BE2C (cell line): ENCODE data around the gene APLNR.

Experiments used
- DNase-seq: peaks from one replicate; pipeline ENCODE4 v3.0.0-alpha.2; 2020
- H3K27me3 ChIP-seq: fragments of 250-450 bp; sonication (Bioruptor Pico); 2 replicates; pipeline ENCODE4 v1.5.1; 2020; ENCODE audit warnings: mild to moderate bottlenecking
- H3K36me3 ChIP-seq: fragments of 250-450 bp; sonication (Bioruptor Pico); 2 replicates; pipeline ENCODE4 v1.5.1; 2020; ENCODE audit warnings: mild to moderate bottlenecking
- H3K4me1 ChIP-seq: fragments of 250-450 bp; sonication (Bioruptor Pico); 2 replicates; pipeline ENCODE4 v1.5.1; 2020
- H3K4me3 ChIP-seq: 2 replicates; pipeline ENCODE4 v1.5.1; 2011; ENCODE audit warnings: low read depth, low read length
- H3K9me3 ChIP-seq: fragments of 250-450 bp; sonication (Bioruptor Pico); 2 replicates; pipeline ENCODE4 v1.5.1; 2020
- TF ChIP-seq, protein P1 (sequence below): IDR thresholded peaks from 2 replicates; pipeline ENCODE4 v1.5.1; 2012; ENCODE audit warnings: mild to moderate bottlenecking, low read depth, low read length

APLNR gene

GRCh38 chr11:57207168-57207567 is 29.9 kb downstream of the APLNR start:
- no peak overlapping the region for H3K4me3 ChIP-seq
- no peaks in the 10 kb centered on the region for H3K36me3 ChIP-seq
- H3K4me1 ChIP-seq, result no peaks in the 10 kb centered on the region
- no peaks in the 10 kb centered on the region for H3K27me3 ChIP-seq
- H3K9me3 ChIP-seq, result no peaks in the 10 kb centered on the region
- no peak for DNase-seq
- TF ChIP-seq, protein P1, sequence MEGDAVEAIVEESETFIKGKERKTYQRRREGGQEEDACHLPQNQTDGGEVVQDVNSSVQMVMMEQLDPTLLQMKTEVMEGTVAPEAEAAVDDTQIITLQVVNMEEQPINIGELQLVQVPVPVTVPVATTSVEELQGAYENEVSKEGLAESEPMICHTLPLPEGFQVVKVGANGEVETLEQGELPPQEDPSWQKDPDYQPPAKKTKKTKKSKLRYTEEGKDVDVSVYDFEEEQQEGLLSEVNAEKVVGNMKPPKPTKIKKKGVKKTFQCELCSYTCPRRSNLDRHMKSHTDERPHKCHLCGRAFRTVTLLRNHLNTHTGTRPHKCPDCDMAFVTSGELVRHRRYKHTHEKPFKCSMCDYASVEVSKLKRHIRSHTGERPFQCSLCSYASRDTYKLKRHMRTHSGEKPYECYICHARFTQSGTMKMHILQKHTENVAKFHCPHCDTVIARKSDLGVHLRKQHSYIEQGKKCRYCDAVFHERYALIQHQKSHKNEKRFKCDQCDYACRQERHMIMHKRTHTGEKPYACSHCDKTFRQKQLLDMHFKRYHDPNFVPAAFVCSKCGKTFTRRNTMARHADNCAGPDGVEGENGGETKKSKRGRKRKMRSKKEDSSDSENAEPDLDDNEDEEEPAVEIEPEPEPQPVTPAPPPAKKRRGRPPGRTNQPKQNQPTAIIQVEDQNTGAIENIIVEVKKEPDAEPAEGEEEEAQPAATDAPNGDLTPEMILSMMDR, result no peak

DNA sequence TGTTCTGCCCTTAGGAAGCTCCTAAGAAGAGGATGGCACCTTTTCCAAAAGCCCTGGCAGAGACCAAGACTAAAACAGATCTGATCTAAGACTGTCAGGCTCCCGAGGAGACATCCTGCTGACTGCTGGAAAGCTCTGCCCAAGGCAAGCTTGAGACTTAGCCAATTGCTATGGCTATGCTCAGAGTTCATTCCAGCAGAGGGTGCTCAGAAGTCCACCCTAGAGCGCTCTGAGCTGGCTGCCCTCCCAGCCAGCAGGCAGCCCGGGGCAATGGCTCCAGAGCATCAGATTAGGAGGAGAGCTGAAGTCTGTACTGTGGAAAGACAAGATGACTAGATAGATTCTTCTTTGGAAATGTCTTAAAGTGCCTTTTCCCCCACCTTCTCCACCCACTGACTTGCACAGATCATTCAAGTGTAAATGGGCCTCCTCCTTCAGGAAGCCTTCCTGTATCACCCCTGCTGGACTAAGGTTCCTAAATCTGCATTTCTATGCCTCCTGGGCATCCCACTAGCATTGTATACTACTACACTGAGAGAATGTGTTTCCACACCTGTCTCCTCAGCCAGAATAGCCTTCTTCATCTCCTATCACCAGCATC is 31.9 kb downstream of the APLNR start:
- H3K4me3 ChIP-seq, result no peak overlapping the region

DNA sequence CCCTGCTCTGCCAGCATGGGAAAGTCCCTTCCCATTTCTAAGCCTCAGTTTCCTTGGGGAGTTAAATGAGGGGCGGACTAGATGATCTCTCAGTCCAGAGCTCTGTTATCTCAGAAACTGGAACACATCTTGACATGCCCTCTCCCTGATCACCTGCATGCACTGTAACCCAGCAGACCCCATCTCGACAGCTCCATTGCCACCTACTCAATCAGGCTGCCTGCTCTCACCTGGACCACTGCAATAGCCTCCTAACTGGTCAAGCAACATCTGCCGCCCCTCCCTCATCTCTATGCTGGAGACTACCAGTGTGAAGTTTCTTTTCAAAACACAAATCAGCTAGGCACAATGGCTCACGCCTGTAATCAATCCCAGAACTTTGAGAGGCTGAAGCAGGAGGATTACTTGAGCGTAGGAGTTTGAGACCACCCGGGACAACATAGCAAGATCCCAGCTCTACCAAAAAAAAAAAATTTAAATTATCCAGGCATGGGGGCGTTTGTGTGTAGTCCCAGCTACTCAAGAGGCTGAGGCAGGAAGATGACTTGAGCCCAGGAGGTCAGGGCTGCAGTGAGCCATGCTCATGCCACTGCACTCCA is 33.1 kb downstream of the APLNR start:
- TF ChIP-seq, protein P1, result no peak
- no peak overlapping the region for H3K4me3 ChIP-seq

More for the DNA sequence above, 31.9 kb downstream of the APLNR start:
- peak; percentile 19 for DNase-seq
- no peaks in the 10 kb centered on the region for H3K9me3 ChIP-seq
- TF ChIP-seq, protein P1, result no peak; the same call in 1 of the 2 replicates
- H3K36me3 ChIP-seq, result no peaks in the 10 kb centered on the region
- no peaks in the 10 kb centered on the region for H3K4me1 ChIP-seq
- H3K27me3 ChIP-seq, result no peaks in the 10 kb centered on the region

DNA sequence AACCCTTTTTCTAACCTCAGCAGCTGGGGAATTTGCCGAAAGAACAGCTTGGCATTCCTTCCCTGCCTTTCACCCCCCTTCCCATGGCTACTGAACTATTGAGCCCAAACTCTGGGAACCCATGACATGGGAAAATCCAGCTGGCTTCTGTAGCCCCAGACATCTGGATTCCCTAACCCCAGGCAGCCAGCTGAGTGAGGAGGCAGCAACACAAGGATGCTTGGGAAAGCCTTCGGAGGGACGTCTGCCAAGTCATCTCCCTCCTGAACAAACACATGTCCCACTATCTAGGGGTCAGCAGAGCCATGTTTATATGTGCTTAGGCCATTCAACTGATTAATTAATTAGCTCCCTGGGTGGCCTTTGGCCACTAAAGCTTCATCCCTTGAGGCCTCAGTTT is 33.7 kb downstream of the APLNR start:
- no peak for DNase-seq
- Histone ChIP-seq H3K4me3 (no peak overlapping the region), H3K27me3 (no peaks in the 10 kb centered on the region), H3K4me1 (no peaks in the 10 kb centered on the region), H3K36me3 (no peaks in the 10 kb centered on the region), H3K9me3 (no peaks in the 10 kb centered on the region)
- TF ChIP-seq, protein P1, result no peak

More for the DNA sequence above, 33.1 kb downstream of the APLNR start:
- Histone ChIP-seq H3K9me3 (no peaks in the 10 kb centered on the region), H3K4me1 (no peaks in the 10 kb centered on the region), H3K36me3 (no peaks in the 10 kb centered on the region), H3K27me3 (no peaks in the 10 kb centered on the region)
- no peak for DNase-seq

DNA sequence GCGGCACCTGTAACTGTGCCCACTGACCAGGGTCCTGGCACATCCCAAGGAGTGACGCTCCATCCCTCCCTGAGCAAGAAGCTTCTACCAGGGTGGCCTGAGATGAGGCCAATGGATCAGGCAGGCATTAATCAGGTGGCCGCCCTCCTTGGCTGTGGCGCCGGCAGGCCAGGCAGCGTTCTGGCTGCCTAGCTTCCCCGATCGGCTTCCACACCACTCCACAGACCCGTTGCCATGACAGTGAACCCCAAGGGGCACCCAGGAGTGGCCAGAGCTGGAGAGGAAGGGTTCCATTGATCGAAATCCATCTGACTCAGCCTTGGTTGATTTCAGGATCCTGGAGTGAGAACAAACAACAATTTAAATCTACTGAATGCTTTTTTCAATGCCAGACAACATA is 34.8 kb downstream of the APLNR start:
- H3K4me3 ChIP-seq, result no peak overlapping the region
- H3K4me1 ChIP-seq, result peaks cover 3% of the 10 kb centered on the region
- TF ChIP-seq, protein P1, result no peak
- no peaks in the 10 kb centered on the region for H3K36me3 ChIP-seq
- no peaks in the 10 kb centered on the region for H3K27me3 ChIP-seq
- DNase-seq, result no peak
- no peaks in the 10 kb centered on the region for H3K9me3 ChIP-seq

GRCh38 chr11:57200917-57201316 is 36.1 kb downstream of the APLNR start:
- TF ChIP-seq, protein P1, result no peak
- Histone ChIP-seq H3K36me3 (no peaks in the 10 kb centered on the region), H3K4me1 (peaks cover 9% of the 10 kb centered on the region), H3K27me3 (no peaks in the 10 kb centered on the region), H3K9me3 (no peaks in the 10 kb centered on the region), H3K4me3 (no peak overlapping the region)
- no peak for DNase-seq
